ENCODE data around the gene ZBTB12.

DNA sequence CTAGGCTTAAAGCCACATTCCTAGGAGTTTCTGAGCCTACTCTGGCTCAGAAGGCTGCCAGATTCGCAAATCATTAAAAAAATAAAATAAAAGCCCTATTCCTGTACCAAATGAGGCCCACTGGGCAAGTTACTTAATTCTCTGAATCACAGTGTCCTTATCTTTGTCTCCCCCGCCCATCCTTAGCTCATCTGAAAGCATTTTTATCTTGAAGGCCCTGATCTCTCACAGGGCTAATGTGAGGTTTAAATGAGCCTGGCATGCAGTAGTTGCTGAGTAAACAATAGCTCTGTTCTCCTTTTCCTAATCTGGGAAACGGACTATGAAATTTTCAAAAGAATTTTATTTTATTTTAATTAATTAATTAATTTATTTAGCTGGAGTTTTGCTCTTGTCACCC, 2.1 kb upstream of the ZBTB12 start:
- TF ChIP-seq, protein P1, sequence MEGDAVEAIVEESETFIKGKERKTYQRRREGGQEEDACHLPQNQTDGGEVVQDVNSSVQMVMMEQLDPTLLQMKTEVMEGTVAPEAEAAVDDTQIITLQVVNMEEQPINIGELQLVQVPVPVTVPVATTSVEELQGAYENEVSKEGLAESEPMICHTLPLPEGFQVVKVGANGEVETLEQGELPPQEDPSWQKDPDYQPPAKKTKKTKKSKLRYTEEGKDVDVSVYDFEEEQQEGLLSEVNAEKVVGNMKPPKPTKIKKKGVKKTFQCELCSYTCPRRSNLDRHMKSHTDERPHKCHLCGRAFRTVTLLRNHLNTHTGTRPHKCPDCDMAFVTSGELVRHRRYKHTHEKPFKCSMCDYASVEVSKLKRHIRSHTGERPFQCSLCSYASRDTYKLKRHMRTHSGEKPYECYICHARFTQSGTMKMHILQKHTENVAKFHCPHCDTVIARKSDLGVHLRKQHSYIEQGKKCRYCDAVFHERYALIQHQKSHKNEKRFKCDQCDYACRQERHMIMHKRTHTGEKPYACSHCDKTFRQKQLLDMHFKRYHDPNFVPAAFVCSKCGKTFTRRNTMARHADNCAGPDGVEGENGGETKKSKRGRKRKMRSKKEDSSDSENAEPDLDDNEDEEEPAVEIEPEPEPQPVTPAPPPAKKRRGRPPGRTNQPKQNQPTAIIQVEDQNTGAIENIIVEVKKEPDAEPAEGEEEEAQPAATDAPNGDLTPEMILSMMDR (tag by site-specific recombination; IDR thresholded peaks at IDR 0.05) = no peak
- TF ChIP-seq ZNF529 (tag by site-specific recombination; IDR thresholded peaks at IDR 0.05; ENCODE audit: insufficient replicate concordance) (no peak), ZBTB17 (tag by site-specific recombination; IDR thresholded peaks at IDR 0.05) (no peak)
